Measurements from ENCODE around the gene IL36A. TPM values are rescaled to one million over a fixed set of nuclear protein-coding genes. Genes with fewer than 3 reads are reported as not detected.

IL36A gene
- polyA plus RNA-seq (not detected in 3 replicates), polyA minus RNA-seq (not detected in 3 replicates)
- polyA plus RNA-seq (2011; ENCODE audit: low read depth): not detected
- not detected in 2 replicates for polyA plus RNA-seq (2011; cell fraction: cytosol; rRNA removed)
- polyA plus RNA-seq (2011; cell fraction: nucleus; rRNA removed): not detected in 2 replicates
- polyA plus RNA-seq (2012; ENCODE audit: low replicate concordance): not detected in 2 replicates
- polyA minus RNA-seq (2011; cell fraction: cytosol; rRNA and poly(A)+ RNA removed): not detected
- not detected in 2 replicates for polyA minus RNA-seq (2011; cell fraction: nucleus; rRNA and poly(A)+ RNA removed)

DNA sequence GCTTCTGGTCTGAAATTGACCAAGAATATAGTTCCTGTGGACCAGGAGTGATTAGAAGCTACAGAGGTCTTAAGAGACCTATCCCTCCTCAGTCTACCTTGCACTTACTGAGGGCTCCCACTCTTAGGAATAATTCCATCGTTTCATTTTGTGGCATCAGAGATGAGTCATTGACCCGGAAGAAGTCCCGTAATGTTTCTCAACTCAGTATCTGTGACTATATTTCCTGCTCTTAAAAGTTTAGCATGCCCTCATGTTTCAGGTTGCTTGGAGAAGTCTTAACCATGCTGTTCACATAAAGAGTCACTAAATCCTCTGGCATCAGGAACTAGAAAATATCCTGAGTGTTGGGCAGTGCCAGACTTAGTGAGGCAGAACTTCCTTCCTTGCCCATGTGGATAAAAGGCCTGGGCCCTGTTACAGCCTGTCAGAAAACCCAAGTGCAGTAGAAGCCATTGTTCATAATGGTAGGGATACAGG is at the start of gene IL36A:
TSS of gene IL36A (plus strand) at position 430 of the 480 bp plus-strand sequence. CDS start 413 bp downstream, outside the sequence.
- TF ChIP-seq EZH2 (IDR thresholded peaks at IDR 0.05; ENCODE audit: low read length): no peak
- TF ChIP-seq CTCF (optimal IDR thresholded peaks at IDR 0.05 in 1 of 3, IDR thresholded peaks at IDR 0.05 in 1 of 3, conservative IDR thresholded peaks at IDR 0.05 in 1 of 3; ENCODE audit: extremely low read depth in 1 of 3, insufficient read depth in 2 of 3, low read length in 3 of 3): no peak

GRCh38 chr2:112957511-112957910 is 47.7 kb upstream of the IL36A start:
- Histone ChIP-seq H3K4me2 (ENCODE audit: control insufficient read depth, extremely low read depth, insufficient read depth, low read depth, low read length) (no peak overlapping the region), H3K27ac (ENCODE audit: control insufficient read depth, insufficient read depth, low read length) (no peak overlapping the region), H3K36me3 (ENCODE audit: control insufficient read depth in 2 of 2, extremely low read depth in 1 of 2, insufficient read depth in 2 of 2, low read length in 2 of 2) (no peaks in the 10 kb centered on the region), H3K4me1 (ENCODE audit: control insufficient read depth, extremely low read depth, insufficient read depth, low read length) (peaks cover 10% of the 10 kb centered on the region), H4K20me1 (ENCODE audit: control insufficient read depth, extremely low read depth, insufficient read depth, low read length) (no peaks in the 10 kb centered on the region), H3K9me3 (ENCODE audit: control insufficient read depth, low read depth, low read length) (no peaks in the 10 kb centered on the region), H3K9me1 (ENCODE audit: control insufficient read depth, extremely low read depth, insufficient read depth, low read length) (no peaks in the 10 kb centered on the region), H2AFZ (ENCODE audit: control insufficient read depth, low read length) (no peak overlapping the region), H3K9ac (ENCODE audit: control insufficient read depth, extremely low read depth, insufficient read depth, low read length) (no peak overlapping the region), H3K27me3 (ENCODE audit: control insufficient read depth, extremely low read depth, insufficient read depth, low read length) (no peaks in the 10 kb centered on the region), H3K4me3 (ENCODE audit: control insufficient read depth in 2 of 3, extremely low read depth in 1 of 3, insufficient read depth in 2 of 3, low read depth in 1 of 3, low read length in 3 of 3) (no peak overlapping the region), H3K79me2 (ENCODE audit: control insufficient read depth, insufficient read depth, low read length) (no peaks in the 10 kb centered on the region)
- TF ChIP-seq EZH2 (IDR thresholded peaks at IDR 0.05; ENCODE audit: low read length): no peak
- TF ChIP-seq CTCF (optimal IDR thresholded peaks at IDR 0.05 in 1 of 3, IDR thresholded peaks at IDR 0.05 in 1 of 3, conservative IDR thresholded peaks at IDR 0.05 in 1 of 3; ENCODE audit: extremely low read depth in 1 of 3, insufficient read depth in 2 of 3, low read length in 3 of 3): no peak
- dilution Hi-C loops (cut with MboI; ENCODE audit: extremely low pct_ligation_motif_present, low sequenced_read_pairs): no loop called here
- FAIRE-seq (no peak), DNase-seq (ENCODE audit: low read depth, low spot score) (no peak)

More for the DNA sequence above, at the start of gene IL36A:
- Histone ChIP-seq H3K27ac (ENCODE audit: control insufficient read depth, insufficient read depth, low read length) (no peak within 1 kb of the TSS), H2AFZ (ENCODE audit: control insufficient read depth, low read length) (no peak within 1 kb of the TSS), H3K9me3 (ENCODE audit: control insufficient read depth, low read depth, low read length) (no peaks in the 10 kb centered on the region), H3K4me3 (ENCODE audit: control insufficient read depth in 2 of 3, extremely low read depth in 1 of 3, insufficient read depth in 2 of 3, low read depth in 1 of 3, low read length in 3 of 3) (no peak within 1 kb of the TSS), H3K79me2 (ENCODE audit: control insufficient read depth, insufficient read depth, low read length) (no peaks in the 10 kb centered on the region), H3K36me3 (ENCODE audit: control insufficient read depth in 2 of 2, extremely low read depth in 1 of 2, insufficient read depth in 2 of 2, low read length in 2 of 2) (no peaks in the 10 kb centered on the region), H3K9ac (ENCODE audit: control insufficient read depth, extremely low read depth, insufficient read depth, low read length) (no peak within 1 kb of the TSS), H3K4me2 (ENCODE audit: control insufficient read depth, extremely low read depth, insufficient read depth, low read depth, low read length) (no peak within 1 kb of the TSS), H3K27me3 (ENCODE audit: control insufficient read depth, extremely low read depth, insufficient read depth, low read length) (no peaks in the 10 kb centered on the region), H3K9me1 (ENCODE audit: control insufficient read depth, extremely low read depth, insufficient read depth, low read length) (no peaks in the 10 kb centered on the region), H4K20me1 (ENCODE audit: control insufficient read depth, extremely low read depth, insufficient read depth, low read length) (no peaks in the 10 kb centered on the region), H3K4me1 (ENCODE audit: control insufficient read depth, extremely low read depth, insufficient read depth, low read length) (no peaks in the 10 kb centered on the region)
- DNase-seq (ENCODE audit: low read depth, low spot score): no peak
- dilution Hi-C loops (cut with MboI; ENCODE audit: extremely low pct_ligation_motif_present, low sequenced_read_pairs): no loop called here
- FAIRE-seq: no peak
